Right lung (tissue), 5 donors: ENCODE data around the gene GALNT12. TPM values are rescaled to one million over a fixed set of nuclear protein-coding genes. Genes with fewer than 3 reads are reported as not detected.

Source experiments
- polyA plus RNA-seq, 5 donors: library from polyadenylated mRNA; unstranded; fragments of 120-200 nt; gene quantifications; one replicate each; pipeline versions ENCODE4 v1.2.1 to v1.2.3, GENCODE V29; 2013; ENCODE audit warnings: inconsistent platforms in 1 of 5, low replicate concordance in 1 of 5; ENCODE audit not compliant: insufficient read length in 5 of 5, insufficient read depth in 1 of 5

Gene GALNT12
- polyA plus RNA-seq, 5 donors, result 16.2 to 22.1 (median 21.0) TPM

Other genes with a start within 250 kb of the GALNT12 start
- gene GABBR2, start 98.7 kb upstream of the GALNT12 start, polyA plus RNA-seq, result 1 to 10 TPM in 2 of 5 donors, under 1 TPM in 3; 0.48 to 1.4 (median 0.99) TPM
- 10 to 100 TPM; 19.7 to 30.1 (median 25.7) TPM for gene ANKS6, start 11.1 kb upstream of the GALNT12 start, polyA plus RNA-seq
- 10 to 100 TPM in 1 of 5 donors, 1 to 10 TPM in 4; 1.7 to 12.0 (median 8.1) TPM for gene COL15A1, start 136.2 kb downstream of the GALNT12 start, polyA plus RNA-seq